ENCODE data around the gene PDF.

GRCh38 chr16:69313469-69313868, 16.9 kb downstream of the PDF start:
- TF ChIP-seq REST (IDR thresholded peaks at IDR 0.05; ENCODE audit: low read depth) (no peak), TCF12 (IDR thresholded peaks at IDR 0.05; ENCODE audit: low read depth) (no peak), TAF1 (IDR thresholded peaks at IDR 0.05; ENCODE audit: low read depth) (no peak), CEBPB (IDR thresholded peaks at IDR 0.05) (no peak), MAX (IDR thresholded peaks at IDR 0.05) (no peak), FOXM1 (IDR thresholded peaks at IDR 0.05; ENCODE audit: borderline replicate concordance, low read depth) (no peak)

All from Ishikawa (cell line).